ENCODE measurements around the gene ARHGEF37.
"Not testable (repeated sequence)": the region's sequence is repeated elsewhere in the genome, so short reads cannot be mapped to it uniquely, and the experiment has no call there.

ARHGEF37 gene

DNA sequence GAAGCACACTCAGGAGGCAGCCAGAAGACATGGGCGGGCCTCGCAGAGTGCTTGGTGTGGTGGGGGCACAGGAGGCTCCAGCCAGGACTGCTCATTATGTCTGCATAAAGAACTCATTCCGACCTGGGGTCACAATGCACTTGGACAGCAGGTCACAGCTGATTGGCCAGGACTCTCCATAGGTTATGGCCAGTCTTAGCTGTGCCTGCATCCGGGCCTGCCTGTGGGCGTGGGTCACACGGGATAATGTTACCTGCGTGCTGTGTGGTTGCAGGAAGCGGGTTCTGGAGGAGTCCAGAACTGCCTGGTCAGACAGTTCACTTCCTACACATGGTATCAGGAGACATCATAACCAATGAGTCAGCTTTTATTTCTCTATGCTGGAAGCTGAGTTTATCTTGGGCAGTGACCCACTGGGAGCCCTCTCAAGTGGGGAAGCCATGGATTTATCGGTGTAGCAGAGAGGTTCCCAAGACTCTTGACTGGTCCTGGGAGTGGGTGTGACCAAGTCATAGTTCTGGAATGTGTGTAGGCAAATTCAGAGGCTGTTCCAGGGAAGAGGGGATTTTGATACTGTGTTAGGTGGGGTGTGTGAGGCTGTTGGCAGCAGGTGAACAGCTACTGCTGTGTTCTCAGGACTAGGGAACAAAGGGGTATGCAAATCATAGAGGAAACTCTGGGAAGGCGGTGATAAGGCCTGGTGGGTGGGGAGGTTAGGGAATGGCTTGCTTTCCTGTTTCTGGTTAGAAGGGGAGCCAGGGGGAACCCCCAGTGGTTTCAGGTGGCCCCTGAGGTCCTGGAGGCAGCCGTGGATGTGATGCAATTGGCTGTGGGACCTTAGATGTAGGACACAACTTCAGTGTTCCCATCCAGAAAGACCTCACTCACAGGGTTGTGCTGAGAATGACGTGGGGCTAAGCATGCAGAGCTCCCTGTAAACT, 51.3 kb downstream of the ARHGEF37 start:
- DNase-seq = no peak

GRCh38 chr5:149633476-149634350, 52.4 kb downstream of the ARHGEF37 start:
- DNase-seq = no peak

DNA sequence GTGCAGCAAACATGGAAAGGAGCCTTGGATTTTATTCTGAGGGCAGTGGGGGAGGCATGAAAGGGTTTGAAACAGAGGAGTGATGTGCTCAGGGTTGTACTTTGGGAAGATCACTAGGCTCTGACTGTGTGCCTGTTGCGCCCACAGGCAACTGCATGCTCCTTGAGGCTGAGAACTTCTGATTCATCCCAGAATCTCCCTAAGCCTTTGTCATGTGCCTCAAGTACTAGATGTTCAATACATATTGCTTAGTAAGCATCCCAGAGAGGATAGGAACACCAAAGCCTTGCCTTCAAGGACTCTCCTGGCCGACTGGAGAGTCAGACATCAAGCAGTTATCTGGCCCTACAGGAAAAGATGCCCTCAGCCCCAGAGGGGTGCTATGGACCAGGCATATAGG, 54.1 kb downstream of the ARHGEF37 start:
- no peak for DNase-seq

DNA sequence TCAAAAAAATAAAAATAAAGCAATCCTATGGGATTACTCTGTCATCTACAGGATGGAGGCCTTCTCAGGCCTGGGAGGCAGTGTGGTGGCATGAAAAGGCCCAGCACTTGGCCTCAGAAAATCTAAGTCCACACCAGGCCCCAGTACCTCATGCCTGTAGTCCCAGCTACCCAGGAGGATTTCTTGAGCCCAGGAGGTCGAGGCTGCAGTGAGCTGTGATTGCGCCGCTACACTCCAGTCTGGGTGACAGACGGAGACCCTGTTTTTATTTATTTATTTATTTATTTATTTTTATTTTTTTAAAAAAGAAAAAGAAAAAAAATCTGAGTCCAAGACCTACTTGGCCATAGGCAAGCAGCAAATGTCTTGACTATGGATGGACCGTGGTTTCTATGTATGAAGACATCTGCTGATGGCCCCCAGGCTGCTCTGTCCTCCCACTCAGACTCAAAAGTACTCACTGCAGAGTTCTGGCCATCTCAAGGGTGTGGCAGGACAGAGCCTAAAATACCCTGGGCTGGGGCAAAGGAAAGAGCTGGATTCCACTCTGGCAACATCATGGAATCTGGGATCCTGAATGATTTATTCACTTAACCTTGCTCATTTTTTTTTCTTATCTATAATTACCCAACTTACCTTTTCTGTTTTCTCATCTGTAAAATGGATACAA, 55.0 kb downstream of the ARHGEF37 start:
- DNase-seq = no peak

DNA sequence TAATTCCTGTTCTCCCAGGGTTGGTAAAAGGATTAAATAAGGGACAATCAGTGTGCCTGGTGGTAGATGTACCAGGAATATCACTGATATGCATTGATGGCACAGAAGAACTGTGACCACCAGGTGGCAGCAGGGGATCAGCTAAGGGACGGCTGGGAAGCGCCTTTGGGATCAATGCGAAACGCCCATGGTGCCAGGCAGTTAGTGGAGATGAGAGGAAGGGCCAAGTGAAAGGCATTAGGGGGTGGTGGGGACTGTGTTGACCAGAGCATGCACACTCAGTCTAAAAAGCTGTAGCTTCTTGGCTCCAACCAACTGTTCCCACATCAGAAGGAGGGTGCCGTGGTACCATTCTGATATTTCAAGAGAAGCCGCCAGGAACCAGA, 55.6 kb downstream of the ARHGEF37 start:
- DNase-seq = peak; percentile 85

- no peak for DNase-seq
Observed at GRCh38 chr5:149638136-149638535, 56.8 kb downstream of the ARHGEF37 start.

DNA sequence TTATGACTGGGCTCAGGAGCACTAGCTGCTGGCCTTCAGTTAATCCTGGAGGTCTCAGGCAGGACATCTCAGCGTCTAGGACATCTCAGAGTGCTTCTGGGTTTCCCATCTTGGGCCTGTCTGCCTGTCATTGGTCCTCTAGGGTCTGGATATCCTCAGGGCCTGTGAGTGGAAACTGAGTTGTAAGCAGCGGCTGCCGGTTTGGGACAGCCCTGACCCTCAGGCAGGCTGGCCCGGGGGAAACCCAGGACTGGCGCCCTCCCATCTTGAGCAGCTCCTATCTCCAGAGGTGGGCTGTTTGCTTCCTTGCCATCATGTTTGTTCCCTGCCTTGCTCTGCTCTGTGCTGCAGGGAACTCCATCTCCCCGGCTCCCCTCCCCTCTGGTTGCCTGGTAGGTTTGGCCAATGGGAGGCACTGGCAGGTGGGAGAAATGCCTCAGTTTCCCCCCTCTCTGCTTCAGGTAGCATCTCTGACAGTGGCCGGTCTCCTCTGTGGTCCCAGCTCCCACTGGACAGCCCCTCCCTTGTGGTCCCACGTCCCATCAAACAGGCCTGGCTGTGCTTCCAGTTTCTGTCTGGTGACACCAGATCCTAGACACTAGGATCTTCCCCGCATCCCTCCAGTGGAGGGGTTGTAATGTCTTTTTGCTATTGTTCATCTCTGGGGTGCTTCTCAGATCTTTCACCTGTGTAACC, 57.4 kb downstream of the ARHGEF37 start:
- no peak for DNase-seq

- no peak for DNase-seq
Observed at GRCh38 chr5:149639737-149640136, 58.4 kb downstream of the ARHGEF37 start.

GRCh38 chr5:149640350-149640999, 59.2 kb downstream of the ARHGEF37 start:
- no peak for DNase-seq

GRCh38 chr5:149641000-149641576, 59.8 kb downstream of the ARHGEF37 start:
- no peak for DNase-seq

DNA sequence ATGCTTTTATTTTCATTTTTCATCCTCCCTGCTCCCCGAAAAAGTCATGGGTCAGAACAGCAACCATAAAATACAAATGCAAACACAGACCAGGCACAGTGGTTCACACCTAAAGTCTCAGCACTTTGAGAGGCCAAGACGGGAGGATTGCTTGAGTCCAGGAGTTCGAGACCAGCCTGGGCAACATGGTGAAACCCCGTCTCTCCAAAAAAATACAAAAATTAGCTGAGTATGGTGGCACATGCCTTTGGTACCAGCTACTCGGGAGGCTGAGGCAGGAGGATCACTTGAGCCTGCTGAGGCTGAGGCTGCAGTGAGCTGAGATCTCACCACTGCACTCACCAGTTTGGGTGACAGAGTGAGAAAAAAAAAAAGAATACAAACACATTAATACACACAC, 60.3 kb downstream of the ARHGEF37 start:
- no peak for DNase-seq

DNA sequence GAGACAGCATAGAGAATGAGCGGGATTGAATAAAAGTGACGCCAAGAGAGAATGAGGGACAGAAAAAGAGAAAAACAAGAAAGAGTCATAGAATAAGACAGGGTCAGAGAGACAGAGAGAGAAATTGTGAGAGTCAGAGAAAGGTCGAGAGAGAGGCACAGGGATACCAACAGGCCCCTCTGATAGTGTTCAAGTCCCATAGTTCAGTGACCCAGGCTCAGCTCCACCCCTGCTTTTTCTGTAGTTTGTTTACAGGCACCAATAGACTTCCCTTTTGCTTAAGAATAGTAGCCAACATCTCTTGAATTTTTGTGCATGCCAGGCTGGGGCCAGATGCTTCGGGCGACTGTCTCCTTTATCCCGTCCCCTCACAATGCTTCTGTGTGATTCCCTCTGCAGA, 62.5 kb downstream of the ARHGEF37 start:
- no peak for DNase-seq

DNA sequence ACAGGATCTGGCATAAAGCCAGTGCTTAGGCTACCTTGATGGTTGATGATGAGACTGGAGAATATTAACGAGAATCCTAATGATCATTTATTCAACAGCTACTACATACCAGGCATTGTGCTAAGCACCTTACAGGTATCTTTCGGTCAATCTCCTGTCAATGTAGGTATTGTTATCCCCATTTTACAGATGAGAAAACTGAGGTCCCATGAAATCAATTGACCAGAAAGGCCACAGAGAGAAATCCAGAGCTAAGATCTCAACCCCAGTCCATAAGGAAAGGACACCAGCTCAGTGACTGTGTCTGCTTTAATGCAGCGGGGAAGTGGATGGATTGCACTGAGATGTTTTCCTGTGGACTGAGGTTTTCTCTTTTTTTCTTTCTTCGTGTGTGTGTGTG, 63.3 kb downstream of the ARHGEF37 start:
- DNase-seq = no peak

DNA sequence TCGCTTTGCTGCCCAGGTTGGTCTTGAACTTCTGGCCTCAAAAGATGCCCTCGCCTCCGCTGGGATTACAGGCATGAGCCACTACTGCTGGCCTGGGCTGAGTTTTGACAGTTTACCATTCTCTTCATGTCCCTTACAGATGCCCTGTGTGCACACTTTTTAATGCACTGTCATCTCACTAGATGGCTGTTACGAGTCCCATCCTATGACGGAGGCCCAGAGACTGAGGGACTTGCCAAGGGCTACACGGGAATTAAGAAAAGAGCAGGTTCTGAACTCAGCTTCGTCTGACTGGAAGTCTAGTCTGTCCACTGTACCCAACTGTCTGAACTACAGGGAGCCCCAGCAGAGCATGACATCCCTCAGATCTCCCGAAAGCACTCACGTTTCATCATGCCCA, 63.9 kb downstream of the ARHGEF37 start:
- no peak for DNase-seq

- DNase-seq = no peak
Observed at GRCh38 chr5:149645725-149646124, 64.4 kb downstream of the ARHGEF37 start.

- DNase-seq = no peak
Observed at GRCh38 chr5:149646564-149646963, 65.3 kb downstream of the ARHGEF37 start.

GRCh38 chr5:149647334-149647733, 66.0 kb downstream of the ARHGEF37 start:
- no peak for DNase-seq

DNA sequence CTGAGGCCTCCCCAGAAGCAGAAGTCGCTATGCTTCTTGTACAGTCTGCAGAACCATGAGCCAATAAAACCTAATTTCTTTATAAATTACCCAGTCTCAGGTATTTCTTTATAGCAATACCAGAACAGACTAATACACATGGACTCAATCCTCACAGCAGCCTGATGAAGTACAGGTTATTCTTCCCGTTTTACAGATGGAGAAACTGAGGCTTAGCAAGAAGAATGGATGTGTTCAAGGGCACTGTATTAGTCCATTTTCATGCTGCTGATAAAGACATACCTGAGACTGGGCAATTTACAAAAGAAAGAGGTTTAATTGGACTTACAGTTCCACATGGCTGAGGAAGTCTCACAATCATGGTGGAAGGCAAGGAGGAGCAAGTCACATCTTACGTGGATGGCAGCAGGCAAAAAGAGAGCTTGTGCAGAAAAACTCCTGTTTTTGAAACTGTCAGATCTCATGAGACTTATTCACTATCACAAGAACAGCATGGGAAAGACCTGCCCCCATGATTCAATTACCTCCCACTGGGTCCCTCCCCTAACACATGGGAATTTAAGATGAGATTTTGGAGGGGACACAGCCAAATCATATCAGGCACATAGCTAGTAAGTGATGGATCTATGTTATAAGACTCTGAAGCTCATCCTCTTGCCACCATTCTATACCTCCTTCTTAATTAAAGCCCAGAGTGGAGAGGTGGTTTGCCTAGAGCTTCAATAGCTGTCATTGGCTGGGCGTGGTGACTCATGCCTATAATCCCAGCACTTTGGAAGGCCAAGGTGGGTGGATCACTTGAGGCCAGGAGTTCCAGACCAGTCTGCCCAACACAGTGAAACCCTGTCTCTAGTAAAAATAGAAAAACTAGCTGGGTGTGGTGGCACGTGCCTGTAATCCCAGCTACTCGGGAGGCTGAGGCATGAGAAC, 67.4 kb downstream of the ARHGEF37 start:
- DNase-seq = not testable (repeated sequence)

DNA sequence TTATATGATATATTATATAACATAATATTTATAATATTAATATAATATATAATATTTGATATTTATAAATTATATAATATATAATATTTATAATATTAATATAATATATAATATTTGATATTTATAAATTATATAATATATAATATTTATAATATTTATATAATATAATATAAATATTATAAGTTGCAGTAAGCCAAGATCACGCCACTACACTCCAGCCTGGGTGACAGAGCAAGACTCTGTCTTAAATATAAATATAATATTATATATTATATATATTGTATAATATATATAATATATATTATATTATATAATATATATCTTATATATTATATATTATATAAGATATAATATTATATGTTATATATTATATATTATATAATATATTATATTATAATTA, 68.4 kb downstream of the ARHGEF37 start:
- not testable (repeated sequence) for DNase-seq

- no peak for DNase-seq
Observed at GRCh38 chr5:149651686-149652085, 70.4 kb downstream of the ARHGEF37 start.

GRCh38 chr5:149652697-149653096, 71.4 kb downstream of the ARHGEF37 start:
- no peak for DNase-seq

Data from left hindlimb (tissue), 1 donor.